Measurements from ENCODE around the gene ZNF563.
"Not testable (repeated sequence)": the region's sequence is repeated elsewhere in the genome, so short reads cannot be mapped to it uniquely, and the experiment has no call there.

The ZNF563 gene

GRCh38 chr19:12330340-12330739, 3.1 kb downstream of the ZNF563 start:
- H3K4me1 Mint-ChIP-seq, result peaks cover 33% of the 10 kb centered on the region
- no peak overlapping the region for H3K27ac Mint-ChIP-seq
- H3K4me3 Mint-ChIP-seq, result no peak overlapping the region
- H3K9me3 Mint-ChIP-seq, result no peaks in the 10 kb centered on the region
- no peak for DNase-seq (ENCODE audit: low spot score in 2 of 2)
- no peak for ATAC-seq
- peaks cover 16% of the 10 kb centered on the region for H3K36me3 Mint-ChIP-seq

- peaks cover 22% of the 10 kb centered on the region for H3K36me3 Mint-ChIP-seq
- no peak overlapping the region for H3K4me3 Mint-ChIP-seq
- DNase-seq (ENCODE audit: low spot score in 2 of 2) (no peak), ATAC-seq (no peak)
- H3K4me1 Mint-ChIP-seq, result peaks cover 2% of the 10 kb centered on the region
- no peak overlapping the region for H3K27ac Mint-ChIP-seq
- peaks cover 3% of the 10 kb centered on the region for H3K9me3 Mint-ChIP-seq
These were observed 7.7 kb downstream of the ZNF563 start for GRCh38 chr19:12325690-12326089.

GRCh38 chr19:12318782-12319413, 14.5 kb downstream of the ZNF563 start:
- DNase-seq (ENCODE audit: low spot score in 2 of 2) (no peak), ATAC-seq (no peak)
- Mint-ChIP-seq H3K36me3 (peaks cover 44% of the 10 kb centered on the region), H3K4me3 (no peak overlapping the region), H3K4me1 (no peaks in the 10 kb centered on the region), H3K9me3 (peaks cover 22% of the 10 kb centered on the region), H3K27ac (no peak overlapping the region)

GRCh38 chr19:12314553-12314952, 18.9 kb downstream of the ZNF563 start:
- no peaks in the 10 kb centered on the region for H3K4me1 Mint-ChIP-seq
- H3K4me3 Mint-ChIP-seq, result no peak overlapping the region
- no peak overlapping the region for H3K27ac Mint-ChIP-seq
- ATAC-seq (no peak), DNase-seq (ENCODE audit: low spot score in 2 of 2) (no peak)
- H3K9me3 Mint-ChIP-seq, result peaks cover 17% of the 10 kb centered on the region
- H3K36me3 Mint-ChIP-seq, result peaks cover 11% of the 10 kb centered on the region

GRCh38 chr19:12308891-12309290, 24.5 kb downstream of the ZNF563 start:
- not testable (repeated sequence) for DNase-seq (ENCODE audit: low spot score in 2 of 2); H3K9me3 Mint-ChIP-seq; ATAC-seq; H3K27ac Mint-ChIP-seq; H3K36me3 Mint-ChIP-seq; H3K4me3 Mint-ChIP-seq; H3K4me1 Mint-ChIP-seq

GRCh38 chr19:12295191-12295590, 38.2 kb downstream of the ZNF563 start:
- DNase-seq (ENCODE audit: low spot score in 2 of 2) (no peak), ATAC-seq (peak; percentile 29)
- Mint-ChIP-seq H3K36me3 (peaks cover 21% of the 10 kb centered on the region), H3K4me1 (peaks cover 31% of the 10 kb centered on the region), H3K4me3 (peak overlapping the region; percentile 98), H3K27ac (peak overlapping the region; percentile 96), H3K9me3 (no peaks in the 10 kb centered on the region)

- peak; percentile 98 for ATAC-seq
- peak within 1 kb of the TSS; percentile 98 for H3K4me3 Mint-ChIP-seq
- peak; percentile 80 to 97 for DNase-seq (ENCODE audit: low spot score in 2 of 2)
- H3K27ac Mint-ChIP-seq, result peak within 1 kb of the TSS; percentile 96
- peaks cover 24% of the 10 kb centered on the region for H3K36me3 Mint-ChIP-seq
- peaks cover 37% of the 10 kb centered on the region for H3K4me1 Mint-ChIP-seq
- no peaks in the 10 kb centered on the region for H3K9me3 Mint-ChIP-seq
These were observed 38.9 kb downstream of the ZNF563 start, which contains the start of gene ZNF44 for GRCh38 chr19:12294249-12295158. ZNF44 (minus strand) TSS chr19:12294883; CDS start chr19:12294694, 189 bp downstream.

GRCh38 chr19:12293777-12294248, 39.6 kb downstream of the ZNF563 start:
- Mint-ChIP-seq H3K36me3 (peaks cover 25% of the 10 kb centered on the region), H3K9me3 (no peaks in the 10 kb centered on the region), H3K4me1 (peaks cover 44% of the 10 kb centered on the region), H3K4me3 (peak overlapping the region; percentile 98), H3K27ac (peak overlapping the region; percentile 96)
- ATAC-seq, result peak; percentile 22
- DNase-seq (ENCODE audit: low spot score in 2 of 2), result peak; percentile 36 to 73

- ATAC-seq, result no peak
- peaks cover 23% of the 10 kb centered on the region for H3K36me3 Mint-ChIP-seq
- DNase-seq (ENCODE audit: low spot score in 2 of 2), result no peak
- peaks cover 40% of the 10 kb centered on the region for H3K4me1 Mint-ChIP-seq
- H3K9me3 Mint-ChIP-seq, result no peaks in the 10 kb centered on the region
- H3K4me3 Mint-ChIP-seq, result peak overlapping the region; percentile 47
- H3K27ac Mint-ChIP-seq, result peak overlapping the region; percentile 82
These were observed 43.7 kb downstream of the ZNF563 start for GRCh38 chr19:12289790-12290065.

- peaks cover 19% of the 10 kb centered on the region for H3K36me3 Mint-ChIP-seq
- no peak overlapping the region for H3K4me3 Mint-ChIP-seq
- peaks cover 27% of the 10 kb centered on the region for H3K4me1 Mint-ChIP-seq
These were observed 45.4 kb downstream of the ZNF563 start for GRCh38 chr19:12287958-12288500.

GRCh38 chr19:12284631-12285030, 48.8 kb downstream of the ZNF563 start:
- Mint-ChIP-seq H3K9me3 (peaks cover 4% of the 10 kb centered on the region), H3K36me3 (peaks cover 6% of the 10 kb centered on the region), H3K27ac (peak overlapping the region; percentile 32), H3K4me3 (no peak overlapping the region), H3K4me1 (peaks cover 12% of the 10 kb centered on the region)
- no peak for DNase-seq (ENCODE audit: low spot score in 2 of 2)
- ATAC-seq, result no peak

More at GRCh38 chr19:12287958-12288500, 45.4 kb downstream of the ZNF563 start:
- ATAC-seq, result no peak
- Mint-ChIP-seq H3K27ac (peak overlapping the region; percentile 43), H3K9me3 (no peaks in the 10 kb centered on the region)
- no peak for DNase-seq (ENCODE audit: low spot score in 2 of 2)

GRCh38 chr19:12284226-12284625, 49.2 kb downstream of the ZNF563 start:
- Mint-ChIP-seq H3K27ac (peak overlapping the region; percentile 60), H3K36me3 (peaks cover 5% of the 10 kb centered on the region), H3K4me1 (peaks cover 8% of the 10 kb centered on the region), H3K9me3 (peaks cover 8% of the 10 kb centered on the region), H3K4me3 (no peak overlapping the region)
- no peak for ATAC-seq
- no peak for DNase-seq (ENCODE audit: low spot score in 2 of 2)

- Mint-ChIP-seq H3K36me3 (peaks cover 43% of the 10 kb centered on the region), H3K9me3 (peaks cover 28% of the 10 kb centered on the region), H3K4me1 (no peaks in the 10 kb centered on the region), H3K27ac (no peak overlapping the region), H3K4me3 (no peak overlapping the region)
- DNase-seq (ENCODE audit: low spot score in 2 of 2), result no peak
- no peak for ATAC-seq
These were observed 54.7 kb downstream of the ZNF563 start for GRCh38 chr19:12278713-12279112.

GRCh38 chr19:12272980-12273901, 60.2 kb downstream of the ZNF563 start:
- DNase-seq (ENCODE audit: low spot score in 2 of 2), result no peak
- Mint-ChIP-seq H3K36me3 (peaks cover 68% of the 10 kb centered on the region), H3K4me1 (no peaks in the 10 kb centered on the region), H3K27ac (no peak overlapping the region), H3K9me3 (peaks cover 42% of the 10 kb centered on the region), H3K4me3 (no peak overlapping the region)
- no peak for ATAC-seq

GRCh38 chr19:12272386-12272785, 61.0 kb downstream of the ZNF563 start:
- Mint-ChIP-seq H3K9me3 (peaks cover 41% of the 10 kb centered on the region), H3K4me3 (no peak overlapping the region), H3K4me1 (no peaks in the 10 kb centered on the region), H3K36me3 (peaks cover 62% of the 10 kb centered on the region), H3K27ac (no peak overlapping the region)
- DNase-seq (ENCODE audit: low spot score in 2 of 2), result no peak
- no peak for ATAC-seq
